BLaER1 (cell line): ENCODE measurements around the gene WDFY2.

Source experiments
- H3K27ac ChIP-seq: shearing (Covaris generic); formaldehyde crosslinking; 2 replicates; pipeline ENCODE4 v1.8.1; 2022
- H3K27me3 ChIP-seq: shearing (Covaris generic); formaldehyde crosslinking; 2 replicates; pipeline ENCODE4 v1.8.1; 2022
- H3K36me3 ChIP-seq: shearing (Covaris generic); formaldehyde crosslinking; 2 replicates; pipeline ENCODE4 v1.8.1; 2022
- H3K4me1 ChIP-seq: shearing (Covaris generic); formaldehyde crosslinking; 2 replicates; pipeline ENCODE4 v1.8.1; 2022
- H3K4me2 ChIP-seq: shearing (Covaris generic); formaldehyde crosslinking; 2 replicates; pipeline ENCODE4 v1.8.1; 2022
- H3K4me3 ChIP-seq: shearing (Covaris generic); formaldehyde crosslinking; 2 replicates; pipeline ENCODE4 v1.8.1; 2022
- H3K9ac ChIP-seq: shearing (Covaris generic); formaldehyde crosslinking; 2 replicates; pipeline ENCODE4 v1.8.1; 2022
- H3K9me3 ChIP-seq: shearing (Covaris generic); formaldehyde crosslinking; 2 replicates; pipeline ENCODE4 v1.8.1; 2022
- H4K20me1 ChIP-seq: shearing (Covaris generic); formaldehyde crosslinking; 2 replicates; pipeline ENCODE4 v1.8.1; 2022
- Cebpa-rat ChIP-seq: shearing (Covaris generic); IDR thresholded peaks from 2 replicates; pipeline ENCODE4 v1.8.1; 2022

The WDFY2 gene

GRCh38 chr13:51799261-51799660 lies 215.0 kb downstream of the WDFY2 start:
- H3K9ac ChIP-seq, result no peak overlapping the region
- no peak overlapping the region for H3K4me2 ChIP-seq
- H3K9me3 ChIP-seq, result no peaks in the 10 kb centered on the region
- no peaks in the 10 kb centered on the region for H3K27me3 ChIP-seq
- TF ChIP-seq Cebpa-rat, result no peak
- H3K27ac ChIP-seq, result no peak overlapping the region
- peaks cover 50% of the 10 kb centered on the region for H3K4me1 ChIP-seq
- H4K20me1 ChIP-seq, result peaks cover 3% of the 10 kb centered on the region; the same call in 1 of the 2 replicates
- no peak overlapping the region for H3K4me3 ChIP-seq
- H3K36me3 ChIP-seq, result no peaks in the 10 kb centered on the region

- H3K4me3 ChIP-seq, result no peak overlapping the region
- no peaks in the 10 kb centered on the region for H3K27me3 ChIP-seq
- TF ChIP-seq Cebpa-rat, result no peak
- H3K9ac ChIP-seq, result no peak overlapping the region
- no peak overlapping the region for H3K27ac ChIP-seq
- H3K36me3 ChIP-seq, result no peaks in the 10 kb centered on the region
- no peaks in the 10 kb centered on the region for H3K9me3 ChIP-seq
- H4K20me1 ChIP-seq, result no peaks in the 10 kb centered on the region
- peak overlapping the region; percentile 18; the same call in 1 of the 2 replicates for H3K4me2 ChIP-seq
- peaks cover 50% of the 10 kb centered on the region for H3K4me1 ChIP-seq
Measured at GRCh38 chr13:51800486-51800885, 216.2 kb downstream of the WDFY2 start.

DNA sequence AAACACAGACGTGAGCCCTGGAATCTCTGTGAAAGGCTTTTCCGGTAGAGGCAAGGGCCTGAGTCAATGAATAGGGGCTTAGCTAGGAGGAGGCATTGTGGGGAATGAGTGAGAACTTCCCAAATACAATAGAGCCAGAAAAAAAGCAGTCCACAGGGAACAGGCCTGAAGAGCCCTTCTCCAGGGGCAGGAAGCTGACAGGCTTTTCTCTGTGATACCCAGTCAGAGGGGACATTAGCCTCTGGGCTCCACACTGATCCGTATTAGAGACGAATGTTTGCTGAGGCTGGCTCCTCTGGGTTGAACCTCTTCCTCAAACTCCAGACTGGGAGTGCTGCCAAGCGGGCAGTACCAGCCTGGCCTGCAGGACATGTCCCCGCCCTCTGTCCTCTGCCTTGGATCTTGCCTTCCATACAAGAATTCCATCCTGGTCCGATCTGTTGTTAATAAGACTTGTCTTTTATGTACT lies 217.4 kb downstream of the WDFY2 start:
- H3K36me3 ChIP-seq, result no peaks in the 10 kb centered on the region
- no peak overlapping the region for H3K27ac ChIP-seq
- H3K9ac ChIP-seq, result no peak overlapping the region
- no peak overlapping the region for H3K4me3 ChIP-seq
- H3K9me3 ChIP-seq, result no peaks in the 10 kb centered on the region
- no peaks in the 10 kb centered on the region for H4K20me1 ChIP-seq
- no peak for TF ChIP-seq Cebpa-rat
- peak overlapping the region; percentile 89; the same call in 1 of the 2 replicates for H3K4me2 ChIP-seq
- H3K4me1 ChIP-seq, result peaks cover 53% of the 10 kb centered on the region
- no peaks in the 10 kb centered on the region for H3K27me3 ChIP-seq

DNA sequence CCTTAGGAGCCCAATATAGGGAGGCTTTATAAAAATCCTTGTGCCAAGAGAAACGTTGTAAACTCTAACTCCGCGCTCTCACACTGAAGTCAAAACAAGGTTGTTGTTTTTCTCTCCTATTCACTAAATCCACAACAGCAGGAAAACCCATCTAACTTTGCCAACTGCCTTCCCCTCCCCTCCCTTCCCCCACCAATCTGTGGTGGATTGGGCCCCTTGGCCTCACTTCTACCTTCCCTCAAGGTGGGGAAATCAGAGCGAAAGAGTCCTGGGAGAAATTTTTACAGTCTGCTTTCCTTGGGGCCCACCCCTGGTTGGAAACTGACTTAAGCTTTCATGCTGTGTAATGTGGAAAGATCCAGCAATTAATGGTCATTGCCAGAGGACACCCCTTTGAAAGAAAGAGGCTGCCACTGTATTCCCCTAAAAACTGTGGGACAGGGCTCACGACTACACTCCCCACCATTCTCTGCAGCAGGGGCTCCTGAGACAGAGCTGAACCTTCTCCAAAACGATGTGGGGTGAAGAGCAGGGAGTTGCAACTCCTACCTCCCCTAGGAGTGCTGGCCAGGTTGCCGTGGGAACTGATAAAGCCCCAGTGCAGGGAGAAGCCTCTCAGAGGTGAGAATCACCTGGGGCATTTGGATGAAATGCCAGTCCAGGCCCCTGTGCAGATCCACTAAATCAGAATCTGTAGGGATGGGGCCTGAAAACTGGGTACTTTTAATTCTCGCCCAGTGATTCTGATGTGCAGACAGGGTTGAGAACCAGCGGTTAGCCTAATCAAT lies 218.6 kb downstream of the WDFY2 start:
- Histone ChIP-seq H4K20me1 (no peaks in the 10 kb centered on the region), H3K9me3 (no peaks in the 10 kb centered on the region), H3K4me1 (peaks cover 53% of the 10 kb centered on the region), H3K27me3 (no peaks in the 10 kb centered on the region), H3K9ac (peak overlapping the region; percentile 92), H3K4me2 (peak overlapping the region; percentile 89), H3K36me3 (no peaks in the 10 kb centered on the region), H3K4me3 (peak overlapping the region; percentile 92), H3K27ac (peak overlapping the region; percentile 96)
- no peak for TF ChIP-seq Cebpa-rat

GRCh38 chr13:51803422-51804294 lies 219.4 kb downstream of the WDFY2 start, which contains the start of gene DHRS12:
DHRS12 (minus strand) TSS chr13:51804163; CDS start chr13:51799659, 4,504 bp downstream.
- Histone ChIP-seq H3K9ac (peak within 1 kb of the TSS; percentile 92), H4K20me1 (no peaks in the 10 kb centered on the region), H3K36me3 (no peaks in the 10 kb centered on the region), H3K4me3 (peak within 1 kb of the TSS; percentile 92), H3K27me3 (no peaks in the 10 kb centered on the region), H3K27ac (peak within 1 kb of the TSS; percentile 96), H3K4me1 (peaks cover 58% of the 10 kb centered on the region), H3K4me2 (peak within 1 kb of the TSS; percentile 89), H3K9me3 (no peaks in the 10 kb centered on the region)
- 0 out of 2 replicates have a peak, but pooled peaks have one; percentile 20 for TF ChIP-seq Cebpa-rat

GRCh38 chr13:51804295-51805172 lies 220.3 kb downstream of the WDFY2 start:
- H4K20me1 ChIP-seq, result no peaks in the 10 kb centered on the region
- H3K27me3 ChIP-seq, result no peaks in the 10 kb centered on the region
- peak overlapping the region; percentile 92 for H3K9ac ChIP-seq
- no peak for TF ChIP-seq Cebpa-rat
- peaks cover 58% of the 10 kb centered on the region for H3K4me1 ChIP-seq
- no peaks in the 10 kb centered on the region for H3K9me3 ChIP-seq
- peak overlapping the region; percentile 92 for H3K4me3 ChIP-seq
- peak overlapping the region; percentile 89 for H3K4me2 ChIP-seq
- H3K36me3 ChIP-seq, result no peaks in the 10 kb centered on the region
- H3K27ac ChIP-seq, result peak overlapping the region; percentile 96

GRCh38 chr13:51805313-51805712 lies 221.1 kb downstream of the WDFY2 start:
- no peak overlapping the region for H3K9ac ChIP-seq
- H3K4me2 ChIP-seq, result peak overlapping the region; percentile 89; the same call in 1 of the 2 replicates

DNA sequence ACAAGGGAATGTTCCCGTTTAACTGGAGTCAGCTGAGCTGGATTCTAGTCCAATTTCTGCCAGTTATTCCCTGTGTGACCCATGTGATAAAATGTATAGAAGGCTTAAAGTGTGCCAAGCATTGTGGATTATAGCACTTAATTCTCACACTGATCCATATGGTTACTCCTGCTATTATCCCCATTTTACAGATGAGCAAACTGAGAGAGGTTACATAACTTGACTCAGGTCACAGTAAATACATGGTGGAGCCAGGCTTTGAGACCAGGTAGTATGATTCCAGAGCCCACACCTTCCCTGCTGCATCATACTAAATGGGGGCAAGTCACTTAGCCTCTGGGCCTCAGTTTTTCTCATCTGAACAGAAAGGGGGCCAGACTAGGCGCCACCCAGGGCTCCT lies 221.7 kb downstream of the WDFY2 start:
- H3K4me2 ChIP-seq, result no peak overlapping the region

More at GRCh38 chr13:51805313-51805712, 221.1 kb downstream of the WDFY2 start:
- no peak for TF ChIP-seq Cebpa-rat
- Histone ChIP-seq H4K20me1 (no peaks in the 10 kb centered on the region), H3K27me3 (no peaks in the 10 kb centered on the region), H3K9me3 (no peaks in the 10 kb centered on the region), H3K4me3 (no peak overlapping the region), H3K36me3 (no peaks in the 10 kb centered on the region), H3K4me1 (peaks cover 56% of the 10 kb centered on the region), H3K27ac (no peak overlapping the region)

GRCh38 chr13:51806566-51806965 lies 222.3 kb downstream of the WDFY2 start:
- no peak for TF ChIP-seq Cebpa-rat
- no peak overlapping the region for H3K4me3 ChIP-seq
- H3K4me1 ChIP-seq, result peaks cover 61% of the 10 kb centered on the region
- H3K36me3 ChIP-seq, result no peaks in the 10 kb centered on the region
- H3K27me3 ChIP-seq, result no peaks in the 10 kb centered on the region
- H4K20me1 ChIP-seq, result no peaks in the 10 kb centered on the region
- H3K27ac ChIP-seq, result no peak overlapping the region
- no peak overlapping the region for H3K9ac ChIP-seq
- H3K9me3 ChIP-seq, result no peaks in the 10 kb centered on the region
- no peak overlapping the region; the same call in 1 of the 2 replicates for H3K4me2 ChIP-seq

More for the DNA sequence above, 221.7 kb downstream of the WDFY2 start:
- Histone ChIP-seq H3K27ac (no peak overlapping the region), H3K9me3 (no peaks in the 10 kb centered on the region), H3K9ac (no peak overlapping the region), H3K27me3 (no peaks in the 10 kb centered on the region), H3K4me1 (peaks cover 56% of the 10 kb centered on the region), H3K36me3 (no peaks in the 10 kb centered on the region), H3K4me3 (no peak overlapping the region), H4K20me1 (no peaks in the 10 kb centered on the region)
- no peak for TF ChIP-seq Cebpa-rat
